Thymus (tissue), 14 donors: ENCODE measurements around the gene SLC9A1. TPM values are rescaled to one million over a fixed set of nuclear protein-coding genes. Genes with fewer than 3 reads are reported as not detected.
A peak's percentile ranks its signal among the peaks of the same experiment; 100 is the strongest.
"Not testable (repeated sequence)": the region's sequence is repeated elsewhere in the genome, so short reads cannot be mapped to it uniquely, and the experiment has no call there.

Experiments
- DNase-seq, 9 donors: peaks; one replicate each; pipeline ENCODE4 v3.0.0-alpha.2; 2013; ENCODE audit warnings: low spot score in 9 of 9, low read depth in 6 of 9, missing footprints in 1 of 9
- H3K27ac ChIP-seq, 2 donors: one replicate each; pipeline ENCODE4 v1.5.1; 2013; ENCODE audit warnings: control low read depth in 1 of 2, low read depth in 1 of 2, low read length in 1 of 2, mild to moderate bottlenecking in 1 of 2, moderate library complexity in 1 of 2
- H3K27me3 ChIP-seq, 2 donors: one replicate each; pipeline ENCODE4 v1.5.1; 2013; ENCODE audit warnings: low read length in 1 of 2; ENCODE audit not compliant: control insufficient read depth in 2 of 2, insufficient read depth in 1 of 2
- H3K36me3 ChIP-seq, 2 donors: one replicate each; pipeline ENCODE4 v1.5.1; 2013; ENCODE audit warnings: low read length in 1 of 2, mild to moderate bottlenecking in 1 of 2, moderate library complexity in 1 of 2; ENCODE audit not compliant: control insufficient read depth in 2 of 2, insufficient read depth in 2 of 2
- H3K4me1 ChIP-seq, 2 donors: one replicate each; pipeline ENCODE4 v1.5.1; 2013; ENCODE audit warnings: low read length in 2 of 2; ENCODE audit not compliant: control insufficient read depth in 2 of 2, insufficient read depth in 2 of 2
- H3K4me3 ChIP-seq, 2 donors: one replicate each; pipeline ENCODE4 v1.5.1; 2013; ENCODE audit warnings: low read length in 2 of 2, control low read depth in 1 of 2, mild to moderate bottlenecking in 1 of 2
- H3K9me3 ChIP-seq, 2 donors: one replicate each; pipeline ENCODE4 v1.5.1; 2013; ENCODE audit warnings: low read length in 1 of 2, mild to moderate bottlenecking in 1 of 2; ENCODE audit not compliant: control insufficient read depth in 2 of 2, insufficient read depth in 1 of 2
- WGBS: extraction: QIAGEN DNeasy Blood & Tissue Kit; methylation state at CpG from one replicate; pipeline ENCODE4 v1.1.7; 2013; 5-methylcytosine and 5-hydroxymethylcytosine counted together
- long read RNA-seq, 10 donors: transcript quantifications; one replicate each; lab custom pipeline, GENCODE V29; 2026
- polyA plus RNA-seq: library from polyadenylated mRNA; stranded (reverse); fragments of 200-250 nt; gene quantifications from one replicate; pipeline ENCODE4 v1.2.3, GENCODE V29; 2013
- total RNA-seq: library from RNA; stranded (reverse); fragments of 120-200 nt; gene quantifications from one replicate; pipeline ENCODE4 v1.2.4, GENCODE V29; 2013
- donor health status: healthy.

Gene SLC9A1
- 1.7 TPM for total RNA-seq
- 11.1 TPM for polyA plus RNA-seq
- long read RNA-seq, donor 1, result 0 reads
- long read RNA-seq, donor 2, full-length matches to known transcripts, result 1 of 10 reads
- long read RNA-seq, donor 2, partial matches to known transcripts, result 9 of 10 reads
- long read RNA-seq, donor 2, other reads (novel, unspliced or antisense), result 0 of 10 reads
- long read RNA-seq, donor 3, full-length matches to known transcripts, result 2 of 8 reads
- long read RNA-seq, donor 3, partial matches to known transcripts, result 6 of 8 reads
- long read RNA-seq, donor 3, other reads (novel, unspliced or antisense), result 0 of 8 reads
- long read RNA-seq, donor 4, full-length matches to known transcripts, result 4 of 14 reads
- long read RNA-seq, donor 4, partial matches to known transcripts, result 10 of 14 reads
- long read RNA-seq, donor 4, other reads (novel, unspliced or antisense), result 0 of 14 reads
- long read RNA-seq, donor 5, full-length matches to known transcripts, result 2 of 2 reads
- long read RNA-seq, donor 5, partial matches to known transcripts, result 0 of 2 reads
- long read RNA-seq, donor 5, other reads (novel, unspliced or antisense), result 0 of 2 reads
- long read RNA-seq, donor 6, full-length matches to known transcripts, result 1 of 1 reads
- long read RNA-seq, donor 6, partial matches to known transcripts, result 0 of 1 reads
- long read RNA-seq, donor 6, other reads (novel, unspliced or antisense), result 0 of 1 reads
- long read RNA-seq, donor 7, result 0 reads
- long read RNA-seq, donor 8, result 0 reads
- long read RNA-seq, donor 9, full-length matches to known transcripts, result 1 of 1 reads
- long read RNA-seq, donor 9, partial matches to known transcripts, result 0 of 1 reads
- long read RNA-seq, donor 9, other reads (novel, unspliced or antisense), result 0 of 1 reads
- long read RNA-seq, donor 10, result 0 reads

GRCh38 chr1:27154991-27155781 lies at the start of gene SLC9A1:
SLC9A1 (minus strand) TSS chr1:27155125; CDS start chr1:27154334, 791 bp downstream.
- Histone ChIP-seq H3K36me3 (no peaks in the 10 kb centered on the region), H3K4me1 (peaks cover 27 to 39% of the 10 kb centered on the region in 2 donors), H3K27me3 (no peaks in the 10 kb centered on the region), H3K4me3 (peak within 1 kb of the TSS; percentile 81 to 83), H3K9me3 (no peaks in the 10 kb centered on the region), H3K27ac (peak within 1 kb of the TSS; percentile 81 to 84)
- peak; percentile 76 to 95 (median 85) for DNase-seq
- WGBS, result 6% methylated on average over 40 of the region's 40 CpGs

GRCh38 chr1:27203946-27204345 lies 49.0 kb upstream of the SLC9A1 start:
- no peak for DNase-seq
- 100% methylated on average over 1 of the region's 1 CpG for WGBS
- no peaks in the 10 kb centered on the region for H3K9me3 ChIP-seq
- no peaks in the 10 kb centered on the region for H3K36me3 ChIP-seq
- no peak overlapping the region for H3K27ac ChIP-seq
- H3K4me3 ChIP-seq, result no peak overlapping the region
- peaks cover 0 to 4% of the 10 kb centered on the region in 2 donors for H3K4me1 ChIP-seq
- no peaks in the 10 kb centered on the region for H3K27me3 ChIP-seq

GRCh38 chr1:27201295-27201694 lies 46.4 kb upstream of the SLC9A1 start:
- Histone ChIP-seq H3K4me3 (no peak overlapping the region), H3K27ac (no peak overlapping the region), H3K27me3 (no peaks in the 10 kb centered on the region), H3K36me3 (no peaks in the 10 kb centered on the region), H3K9me3 (no peaks in the 10 kb centered on the region), H3K4me1 (peaks cover 0 to 4% of the 10 kb centered on the region in 2 donors)
- 98% methylated on average over 24 of the region's 24 CpGs for WGBS
- no peak for DNase-seq

GRCh38 chr1:27193194-27193593 lies 38.3 kb upstream of the SLC9A1 start:
- WGBS, result 100% methylated on average over 1 of the region's 1 CpG
- H3K27ac ChIP-seq, result no peak overlapping the region

GRCh38 chr1:27192039-27192529 lies 37.2 kb upstream of the SLC9A1 start:
- no peaks in the 10 kb centered on the region for H3K36me3 ChIP-seq
- no peaks in the 10 kb centered on the region for H3K9me3 ChIP-seq
- H3K4me1 ChIP-seq, result no peaks in the 10 kb centered on the region
- no peak overlapping the region for H3K27ac ChIP-seq
- WGBS, result 96% methylated on average over 8 of the region's 8 CpGs
- H3K4me3 ChIP-seq, result no peak overlapping the region
- DNase-seq, result no peak
- H3K27me3 ChIP-seq, result no peaks in the 10 kb centered on the region

More at GRCh38 chr1:27193194-27193593, 38.3 kb upstream of the SLC9A1 start:
- no peak overlapping the region for H3K4me3 ChIP-seq
- no peaks in the 10 kb centered on the region for H3K27me3 ChIP-seq
- no peak for DNase-seq
- no peaks in the 10 kb centered on the region for H3K9me3 ChIP-seq
- H3K4me1 ChIP-seq, result no peaks in the 10 kb centered on the region
- no peaks in the 10 kb centered on the region for H3K36me3 ChIP-seq

GRCh38 chr1:27184665-27185064 lies 29.7 kb upstream of the SLC9A1 start:
- not testable (repeated sequence) for H3K36me3 ChIP-seq, H3K27me3 ChIP-seq, DNase-seq, H3K4me3 ChIP-seq, H3K4me1 ChIP-seq, H3K27ac ChIP-seq
- WGBS, result 95% methylated on average over 3 of the region's 3 CpGs
- H3K9me3 ChIP-seq, result peaks cover 0 to 27% of the 10 kb centered on the region in 2 donors

GRCh38 chr1:27179979-27180378 lies 25.1 kb upstream of the SLC9A1 start:
- Histone ChIP-seq H3K4me3 (no peak overlapping the region), H3K9me3 (peaks cover 0 to 39% of the 10 kb centered on the region in 2 donors), H3K27me3 (no peaks in the 10 kb centered on the region), H3K27ac (no peak overlapping the region), H3K4me1 (no peaks in the 10 kb centered on the region), H3K36me3 (no peaks in the 10 kb centered on the region)
- no peak for DNase-seq
- 94% methylated on average over 3 of the region's 3 CpGs for WGBS

GRCh38 chr1:27179379-27179778 lies 24.5 kb upstream of the SLC9A1 start:
- no peaks in the 10 kb centered on the region for H3K36me3 ChIP-seq
- DNase-seq, result no peak

More at GRCh38 chr1:27179379-27179778, 24.5 kb upstream of the SLC9A1 start:
- no peaks in the 10 kb centered on the region for H3K27me3 ChIP-seq
- no peak overlapping the region for H3K4me3 ChIP-seq
- no peaks in the 10 kb centered on the region for H3K4me1 ChIP-seq
- H3K27ac ChIP-seq, result no peak overlapping the region
- H3K9me3 ChIP-seq, result peaks cover 0 to 39% of the 10 kb centered on the region in 2 donors
